Aorta (tissue), 4 donors: ENCODE measurements around the gene MSRB1. TPM values are rescaled to one million over a fixed set of nuclear protein-coding genes. Genes with fewer than 3 reads are reported as not detected.

ENCODE experiments used
- polyA plus RNA-seq, 2 donors: library from polyadenylated mRNA; stranded (reverse); fragments of 200-250 nt; gene quantifications; one replicate each; pipeline ENCODE4 v1.2.3, GENCODE V29; 2013
- total RNA-seq, 2 donors: library from RNA; stranded (reverse); fragmentation: NEBNext Ultra II Directional; extraction: Animal tissue kit (Norgen Biotek cat#: 25700); gene quantifications; one replicate each; pipeline ENCODE4 v1.2.1, GENCODE V29; 2021
- donor health status: healthy with polysubstance abuse.
- donor health status: Bipolar disorder and iron deficiency.
- donor health status: DM: no; HTN: no; CAD: no.
- donor health status: DM: yes; HTN: yes; CAD: no.

MSRB1 gene
- total and polyA plus RNA-seq, 4 donors = 19.5 to 56.6 (median 43.6) TPM

Other genes starting within 250 kb of the MSRB1 start
- gene MAPK8IP3, start 237.0 kb downstream of the MSRB1 start, total RNA-seq = 100 to 1,000 TPM in 1 of 2 donors, 10 to 100 TPM in 1; 69.0 to 122 TPM
- gene MAPK8IP3, start 237.0 kb downstream of the MSRB1 start, polyA plus RNA-seq = 10 to 100 TPM; 20.8 to 99.3 TPM
- gene NME3, start 171.7 kb downstream of the MSRB1 start, total RNA-seq = 10 to 100 TPM; 33.0 to 62.8 TPM
- gene NME3, start 171.7 kb downstream of the MSRB1 start, polyA plus RNA-seq = 100 to 1,000 TPM in 1 of 2 donors, 10 to 100 TPM in 1; 61.0 to 379 TPM
- 10 to 100 TPM; 15.8 to 23.7 TPM for gene EME2, start 170.4 kb downstream of the MSRB1 start, total RNA-seq
- gene EME2, start 170.4 kb downstream of the MSRB1 start, polyA plus RNA-seq = 10 to 100 TPM in 1 of 2 donors, 1 to 10 TPM in 1; 1.6 to 20.6 TPM
- gene MRPS34, start 170.1 kb downstream of the MSRB1 start, total RNA-seq = 10 to 100 TPM; 36.5 to 40.5 TPM
- 10 to 100 TPM; 67.7 to 74.2 TPM for gene MRPS34, start 170.1 kb downstream of the MSRB1 start, polyA plus RNA-seq
- gene SPSB3, start 160.6 kb downstream of the MSRB1 start, total RNA-seq = 10 to 100 TPM; 33.6 to 33.7 TPM
- gene SPSB3, start 160.6 kb downstream of the MSRB1 start, polyA plus RNA-seq = 100 to 1,000 TPM in 1 of 2 donors, 10 to 100 TPM in 1; 25.8 to 322 TPM
- gene NUBP2, start 160.2 kb downstream of the MSRB1 start, total RNA-seq = 10 to 100 TPM; 30.7 to 32.9 TPM
- 10 to 100 TPM; 55.3 to 92.4 TPM for gene NUBP2, start 160.2 kb downstream of the MSRB1 start, polyA plus RNA-seq
- gene IGFALS, start 149.5 kb downstream of the MSRB1 start, total RNA-seq = not detected
- under 1 TPM in 1 of 2 donors, not detected in 1; 0.84 TPM for gene IGFALS, start 149.5 kb downstream of the MSRB1 start, polyA plus RNA-seq
- 10 to 100 TPM; 50.2 to 52.3 TPM for gene HAGH, start 116.4 kb downstream of the MSRB1 start, total RNA-seq
- 10 to 100 TPM; 58.9 to 79.0 TPM for gene HAGH, start 116.4 kb downstream of the MSRB1 start, polyA plus RNA-seq
- 10 to 100 TPM in 1 of 2 donors, 1 to 10 TPM in 1; 7.4 to 11.9 TPM for gene FAHD1, start 116.0 kb downstream of the MSRB1 start, total RNA-seq
- 10 to 100 TPM; 13.1 to 42.1 TPM for gene FAHD1, start 116.0 kb downstream of the MSRB1 start, polyA plus RNA-seq
- not detected for gene MEIOB, start 71.0 kb downstream of the MSRB1 start, total RNA-seq
- gene MEIOB, start 71.0 kb downstream of the MSRB1 start, polyA plus RNA-seq = not detected
- not detected for gene HS3ST6, start 24.8 kb downstream of the MSRB1 start, total RNA-seq
- 1 to 10 TPM in 1 of 2 donors, not detected in 1; 1.1 TPM for gene HS3ST6, start 24.8 kb downstream of the MSRB1 start, polyA plus RNA-seq
- not detected for gene RPL3L, start 11.5 kb upstream of the MSRB1 start, total RNA-seq
- gene RPL3L, start 11.5 kb upstream of the MSRB1 start, polyA plus RNA-seq = not detected
- gene NDUFB10, start 16.3 kb upstream of the MSRB1 start, total RNA-seq = 10 to 100 TPM; 80.5 to 88.1 TPM
- 100 to 1,000 TPM; 178 to 268 TPM for gene NDUFB10, start 16.3 kb upstream of the MSRB1 start, polyA plus RNA-seq
- 1,000 to 10,000 TPM; 1,132 to 1,263 TPM for gene RPS2, start 21.6 kb upstream of the MSRB1 start, total RNA-seq
- 1,000 to 10,000 TPM; 1,596 to 2,049 TPM for gene RPS2, start 21.6 kb upstream of the MSRB1 start, polyA plus RNA-seq
- not detected for gene RNF151, start 23.7 kb upstream of the MSRB1 start, total RNA-seq
- not detected for gene RNF151, start 23.7 kb upstream of the MSRB1 start, polyA plus RNA-seq
- 10 to 100 TPM; 16.1 to 19.8 TPM for gene TBL3, start 28.9 kb upstream of the MSRB1 start, total RNA-seq
- 10 to 100 TPM; 14.9 to 85.5 TPM for gene TBL3, start 28.9 kb upstream of the MSRB1 start, polyA plus RNA-seq
- not detected for gene NOXO1, start 38.3 kb upstream of the MSRB1 start, total RNA-seq
- gene NOXO1, start 38.3 kb upstream of the MSRB1 start, polyA plus RNA-seq = under 1 TPM in 1 of 2 donors, not detected in 1; 0.84 TPM
- gene GFER, start 41.0 kb upstream of the MSRB1 start, total RNA-seq = 10 to 100 TPM; 11.3 to 13.3 TPM
- 10 to 100 TPM; 32.5 to 44.2 TPM for gene GFER, start 41.0 kb upstream of the MSRB1 start, polyA plus RNA-seq
- gene SYNGR3, start 46.8 kb upstream of the MSRB1 start, total RNA-seq = under 1 TPM; 0.36 to 0.57 TPM
- under 1 TPM in 1 of 2 donors, not detected in 1; 0.26 TPM for gene SYNGR3, start 46.8 kb upstream of the MSRB1 start, polyA plus RNA-seq
- 10 to 100 TPM; 31.0 to 34.4 TPM for gene ZNF598, start 66.6 kb upstream of the MSRB1 start, total RNA-seq
- 10 to 100 TPM; 12.8 to 32.9 TPM for gene ZNF598, start 66.6 kb upstream of the MSRB1 start, polyA plus RNA-seq
- 1 to 10 TPM in 1 of 2 donors, not detected in 1; 1.2 TPM for gene NPW, start 76.6 kb upstream of the MSRB1 start, total RNA-seq
- gene NPW, start 76.6 kb upstream of the MSRB1 start, polyA plus RNA-seq = under 1 TPM in 1 of 2 donors, not detected in 1; 0.56 TPM
- gene NHERF2, start 83.7 kb upstream of the MSRB1 start, total RNA-seq = 100 to 1,000 TPM in 1 of 2 donors, 10 to 100 TPM in 1; 81.8 to 110 TPM
- 100 to 1,000 TPM; 119 to 133 TPM for gene NHERF2, start 83.7 kb upstream of the MSRB1 start, polyA plus RNA-seq
- gene NTHL1, start 104.6 kb upstream of the MSRB1 start, total RNA-seq = 10 to 100 TPM in 1 of 2 donors, 1 to 10 TPM in 1; 7.4 to 12.9 TPM
- 10 to 100 TPM; 24.4 to 33.8 TPM for gene NTHL1, start 104.6 kb upstream of the MSRB1 start, polyA plus RNA-seq
- gene TSC2, start 104.8 kb upstream of the MSRB1 start, total RNA-seq = 100 to 1,000 TPM in 1 of 2 donors, 10 to 100 TPM in 1; 92.4 to 146 TPM
- gene TSC2, start 104.8 kb upstream of the MSRB1 start, polyA plus RNA-seq = 100 to 1,000 TPM in 1 of 2 donors, 10 to 100 TPM in 1; 16.2 to 166 TPM
- 100 to 1,000 TPM; 325 to 337 TPM for gene PKD1, start 192.7 kb upstream of the MSRB1 start, total RNA-seq
- gene PKD1, start 192.7 kb upstream of the MSRB1 start, polyA plus RNA-seq = 100 to 1,000 TPM in 1 of 2 donors, 10 to 100 TPM in 1; 42.8 to 270 TPM
- under 1 TPM in 1 of 2 donors, not detected in 1; 0.51 TPM for gene RAB26, start 205.4 kb upstream of the MSRB1 start, total RNA-seq
- gene RAB26, start 205.4 kb upstream of the MSRB1 start, polyA plus RNA-seq = 1 to 10 TPM; 2.5 to 4.8 TPM
- 10 to 100 TPM; 47.7 to 54.4 TPM for gene TRAF7, start 212.6 kb upstream of the MSRB1 start, total RNA-seq
- 10 to 100 TPM; 24.4 to 38.0 TPM for gene TRAF7, start 212.6 kb upstream of the MSRB1 start, polyA plus RNA-seq